MCF 10A (cell line): ENCODE data around the gene KRTAP10-8. TPM values are rescaled to one million over a fixed set of nuclear protein-coding genes. Genes with fewer than 3 reads are reported as not detected.
"Not testable (repeated sequence)": the region's sequence is repeated elsewhere in the genome, so short reads cannot be mapped to it uniquely, and the experiment has no call there.

Source experiments
- BruUV-seq: library from RNA; stranded (reverse); fragments of 400-500 nt; replicated peaks from 2 replicates; lab custom pipeline; 2021; lab: Mats Ljungman, UMichigan
- CTCF ChIA-PET: fragments of 300-600 bp; sonication (Branson Sonifier 250); formaldehyde crosslinking; extraction: SDS; loops from one replicate; lab custom pipeline; 2021; ENCODE audit warnings: antibody characterized with exemption, inconsistent platforms; lab: Yijun Ruan, JAX
- POLR2A ChIA-PET: fragments of 300-600, 350-650 bp; sonication (Branson Sonifier 250); formaldehyde crosslinking; extraction: SDS; loops from one replicate; lab custom pipeline; 2020; ENCODE audit warnings: antibody characterized with exemption, inconsistent platforms; lab: Yijun Ruan, JAX
- DNase-seq: peaks from one replicate; pipeline ENCODE4 v3.0.0-alpha.2; 2018; ENCODE audit not compliant: unreplicated experiment
- H3K27ac Mint-ChIP-seq: one replicate; pipeline ENCODE4 v1.8.0; 2022; ENCODE audit warnings: mild to moderate bottlenecking, low read depth, mixed read lengths; ENCODE audit not compliant: unreplicated experiment
- H3K27me3 Mint-ChIP-seq: one replicate; pipeline ENCODE4 v1.8.0; 2022; ENCODE audit warnings: mixed read lengths; ENCODE audit not compliant: insufficient read depth, unreplicated experiment
- H3K36me3 Mint-ChIP-seq: one replicate; pipeline ENCODE4 v1.8.0; 2022; ENCODE audit warnings: mild to moderate bottlenecking, moderate library complexity, mixed read lengths; ENCODE audit not compliant: insufficient read depth, unreplicated experiment
- H3K4me1 Mint-ChIP-seq: one replicate; pipeline ENCODE4 v1.8.0; 2022; ENCODE audit warnings: mixed read lengths; ENCODE audit not compliant: insufficient read depth, unreplicated experiment
- H3K4me3 Mint-ChIP-seq: one replicate; pipeline ENCODE4 v1.8.0; 2022; ENCODE audit warnings: mild to moderate bottlenecking, moderate library complexity, mixed read lengths; ENCODE audit not compliant: unreplicated experiment
- H3K9me3 Mint-ChIP-seq: one replicate; pipeline ENCODE4 v1.8.0; 2022; ENCODE audit warnings: mixed read lengths; ENCODE audit not compliant: unreplicated experiment
- CTCF ChIP-seq: fragments of 200-600 bp; IDR thresholded peaks from one replicate; pipeline ENCODE4 v1.8.0; 2022; ENCODE audit warnings: antibody characterized with exemption, mild to moderate bottlenecking; ENCODE audit not compliant: unreplicated experiment
- intact Hi-C: fragments of 100-400 bp; cut with micrococcal nuclease; formaldehyde crosslinking; loops from 2 replicates; pipeline ENCODE4 v1.14.1; 2022
- total RNA-seq: library from RNA; stranded (reverse); gene quantifications from 2 replicates; pipeline ENCODE4 v1.2.3, GENCODE V29; 2022

The KRTAP10-8 gene
- total RNA-seq, 1 experiment from 2014 or later, result not detected

- Mint-ChIP-seq H3K27ac (no peak overlapping the region), H3K9me3 (peaks cover 8% of the 10 kb centered on the region), H3K27me3 (peaks cover 61% of the 10 kb centered on the region), H3K4me1 (no peaks in the 10 kb centered on the region), H3K36me3 (no peaks in the 10 kb centered on the region), H3K4me3 (no peak overlapping the region)
- intact Hi-C loops, result no loop called here
- POLR2A ChIA-PET, result no interaction called here
- BruUV-seq, result no TSS peak
- TF ChIP-seq CTCF, result no peak
- CTCF ChIA-PET, result no interaction called here
- DNase-seq, result no peak
Measured at GRCh38 chr21:44585892-44586291, 26.0 kb upstream of the KRTAP10-8 start.

GRCh38 chr21:44589094-44589493, 22.8 kb upstream of the KRTAP10-8 start:
- H3K27me3 Mint-ChIP-seq, result peaks cover 51% of the 10 kb centered on the region
- BruUV-seq, result no TSS peak
- CTCF ChIA-PET, result no interaction called here

DNA sequence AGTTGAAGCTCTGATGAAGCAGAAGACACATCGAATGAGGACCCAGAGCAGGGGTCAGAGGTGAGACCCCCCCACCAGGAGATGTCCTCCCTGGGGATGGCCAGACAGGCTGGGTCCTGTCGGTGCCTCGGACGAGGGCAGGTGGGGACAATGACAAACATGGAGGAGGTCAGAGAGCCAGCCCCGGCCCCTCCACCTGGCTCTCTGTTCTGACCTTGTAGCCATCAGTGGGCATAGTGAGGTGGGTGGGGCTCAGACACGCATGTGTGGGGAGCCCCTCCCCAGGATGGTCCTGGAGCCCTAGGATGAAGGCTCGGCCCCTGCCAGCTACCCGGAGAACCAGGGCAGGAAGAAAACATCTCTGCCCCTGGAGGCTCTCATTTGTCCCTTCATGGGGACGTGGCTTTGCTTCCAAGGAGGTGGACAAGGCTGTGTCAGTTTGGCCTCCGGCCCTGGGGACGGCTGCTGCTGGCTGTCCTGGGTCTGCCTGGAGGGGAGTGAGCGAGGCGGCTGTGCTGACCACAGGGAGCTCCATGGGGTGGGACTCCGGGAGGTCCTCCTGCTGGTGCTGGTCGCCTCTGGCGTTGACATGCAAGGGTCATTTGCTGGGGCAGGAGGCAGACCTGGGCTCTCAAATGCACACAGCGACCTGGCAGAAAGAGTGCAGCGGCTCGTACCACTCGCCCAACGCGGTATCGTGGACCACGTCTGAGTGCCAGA, 22.1 kb upstream of the KRTAP10-8 start:
- Mint-ChIP-seq H3K9me3 (no peaks in the 10 kb centered on the region), H3K27me3 (peaks cover 45% of the 10 kb centered on the region), H3K36me3 (peaks cover 5% of the 10 kb centered on the region), H3K27ac (no peak overlapping the region), H3K4me3 (no peak overlapping the region), H3K4me1 (no peaks in the 10 kb centered on the region)
- CTCF ChIA-PET, result interaction anchor here (0.6 kb wide), 1 partner anchor 43 kb away, joined by 4 read pairs; no protein-coding TSS in a partner anchor
- no TSS peak for BruUV-seq
- intact Hi-C loops, result no loop called here
- DNase-seq, result no peak
- no peak for TF ChIP-seq CTCF
- POLR2A ChIA-PET, result no interaction called here

More at GRCh38 chr21:44589094-44589493, 22.8 kb upstream of the KRTAP10-8 start:
- H3K4me1 Mint-ChIP-seq, result no peaks in the 10 kb centered on the region
- H3K9me3 Mint-ChIP-seq, result no peaks in the 10 kb centered on the region
- DNase-seq, result no peak
- POLR2A ChIA-PET, result no interaction called here
- peaks cover 5% of the 10 kb centered on the region for H3K36me3 Mint-ChIP-seq
- H3K27ac Mint-ChIP-seq, result no peak overlapping the region
- H3K4me3 Mint-ChIP-seq, result no peak overlapping the region
- intact Hi-C loops, result no loop called here
- no peak for TF ChIP-seq CTCF

DNA sequence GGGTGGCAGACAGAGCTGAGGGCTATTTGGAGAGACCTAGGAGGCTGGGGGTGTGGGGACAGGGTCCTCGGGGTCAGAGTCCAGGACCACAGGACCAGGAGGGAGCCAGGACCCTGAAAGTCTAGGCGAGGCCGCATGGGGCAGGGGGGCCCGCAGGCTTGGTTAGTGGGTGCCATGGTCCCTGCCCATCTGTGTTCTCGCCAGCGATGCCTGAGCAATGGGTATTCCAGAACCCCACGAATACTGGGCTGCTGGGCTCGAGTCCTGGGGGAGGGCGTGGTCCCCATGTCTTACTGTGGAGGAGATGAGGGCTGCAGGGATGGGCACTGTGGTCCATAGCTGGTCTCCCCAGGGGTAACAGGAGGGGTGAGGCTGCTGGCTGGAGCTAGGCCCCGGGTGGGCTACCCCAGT, 21.6 kb upstream of the KRTAP10-8 start:
- no peaks in the 10 kb centered on the region for H3K9me3 Mint-ChIP-seq
- peaks cover 39% of the 10 kb centered on the region for H3K27me3 Mint-ChIP-seq

DNA sequence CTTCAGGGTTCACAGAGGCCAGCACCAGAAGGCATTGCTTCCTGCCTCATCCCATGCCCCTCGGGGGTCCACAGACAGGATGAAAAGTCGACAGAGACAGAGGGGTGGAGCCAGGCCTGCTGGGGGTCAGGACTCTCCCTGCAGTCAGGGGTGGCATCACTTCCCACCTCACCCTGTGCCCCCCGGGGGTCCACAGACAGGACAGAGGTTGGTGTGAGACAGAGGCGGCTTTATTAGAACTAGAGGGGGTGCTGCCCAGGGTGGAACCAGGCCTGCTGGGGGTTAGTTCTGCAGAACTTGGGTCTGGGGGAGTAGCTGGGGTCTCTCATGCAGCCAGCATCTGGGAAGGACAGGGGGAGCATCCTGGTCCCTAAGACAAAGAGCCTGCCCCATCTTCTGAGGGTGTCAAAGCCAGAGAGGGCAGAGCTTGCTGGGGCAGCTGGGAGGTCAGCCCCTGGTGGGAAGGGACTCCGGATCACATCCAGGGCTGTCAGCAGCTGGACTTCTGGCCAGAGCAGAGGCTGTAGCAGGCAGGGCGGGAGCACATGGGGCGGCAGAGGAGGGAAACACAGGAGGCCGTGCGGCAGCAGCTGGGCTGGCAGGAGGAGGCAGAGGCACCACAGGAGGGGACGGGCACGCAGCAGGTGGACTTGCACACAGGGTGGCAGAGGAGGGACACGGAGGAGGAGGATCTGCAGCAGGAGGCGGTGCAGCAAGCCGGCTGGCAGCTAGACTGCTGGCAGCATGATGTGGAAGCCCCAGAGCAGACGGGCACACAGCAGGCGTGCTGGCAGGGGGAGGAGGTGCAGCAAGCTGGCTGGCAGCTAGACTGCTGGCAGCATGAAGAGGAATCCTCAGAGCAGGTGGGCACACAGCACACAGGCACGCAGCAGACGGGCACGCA, 20.7 kb upstream of the KRTAP10-8 start:
- BruUV-seq, H3K9me3 Mint-ChIP-seq, DNase-seq, POLR2A ChIA-PET, H3K4me3 Mint-ChIP-seq, H3K27ac Mint-ChIP-seq, intact Hi-C loops, H3K4me1 Mint-ChIP-seq, H3K36me3 Mint-ChIP-seq: not testable (repeated sequence)
- CTCF ChIA-PET, result interaction anchor here (0.6 kb wide), 2 partner anchors 149 to 357 kb away, joined by 3 to 4 read pairs; no protein-coding TSS in a partner anchor
- peaks cover 31% of the 10 kb centered on the region for H3K27me3 Mint-ChIP-seq

More for the DNA sequence above, 21.6 kb upstream of the KRTAP10-8 start:
- TF ChIP-seq CTCF, result no peak
- peaks cover 5% of the 10 kb centered on the region for H3K36me3 Mint-ChIP-seq
- ChIA-PET CTCF (interaction anchor here (0.6 kb wide), 2 partner anchors 44 to 358 kb away, joined by 4 read pairs; no protein-coding TSS in a partner anchor), POLR2A (no interaction called here)
- no peak overlapping the region for H3K27ac Mint-ChIP-seq
- no peak for DNase-seq
- BruUV-seq, result no TSS peak
- intact Hi-C loops, result no loop called here
- H3K4me3 Mint-ChIP-seq, result no peak overlapping the region
- no peaks in the 10 kb centered on the region for H3K4me1 Mint-ChIP-seq

- peaks cover 24% of the 10 kb centered on the region for H3K27me3 Mint-ChIP-seq
- H3K27ac Mint-ChIP-seq, H3K36me3 Mint-ChIP-seq, H3K4me3 Mint-ChIP-seq, H3K4me1 Mint-ChIP-seq, DNase-seq, BruUV-seq, intact Hi-C loops, POLR2A ChIA-PET, H3K9me3 Mint-ChIP-seq: not testable (repeated sequence)
- CTCF ChIA-PET, result interaction anchor here (0.6 kb wide), 1 partner anchor 148 kb away, joined by 3 read pairs; no protein-coding TSS in a partner anchor
Measured at GRCh38 chr21:44591801-44592130, 20.1 kb upstream of the KRTAP10-8 start.
